ENCODE measurements around the gene P2RX3.

Gene P2RX3

GRCh38 chr11:57410287-57410686 is 72.1 kb downstream of the P2RX3 start:
- ATAC-seq (ENCODE audit: insufficient read depth, low read depth) (no peak), DNase-seq (no peak)
- peaks cover 96% of the 10 kb centered on the region for H3K36me3 ChIP-seq (ENCODE audit: insufficient read depth, low read length)
- H3K4me2 ChIP-seq (ENCODE audit: insufficient read depth, low read length) = no peak overlapping the region
- H3K9ac ChIP-seq (ENCODE audit: low read depth, low read length) = no peak overlapping the region
- H3K27me3 ChIP-seq (ENCODE audit: insufficient read depth, low read length, poor library complexity) = no peaks in the 10 kb centered on the region
- TF ChIP-seq EZH2 (IDR thresholded peaks at IDR 0.05; ENCODE audit: borderline replicate concordance, low read depth, low read length, severe bottlenecking) (no peak), CTCF (IDR thresholded peaks at IDR 0.05; ENCODE audit: borderline replicate concordance, extremely low read depth, low read length, poor library complexity, severe bottlenecking) (no peak)
- no peak overlapping the region for H3K27ac ChIP-seq (ENCODE audit: low read length)
- no peaks in the 10 kb centered on the region for H3K9me3 ChIP-seq (ENCODE audit: insufficient read depth, low read length, severe bottlenecking)
- no peak overlapping the region for H3K4me3 ChIP-seq (ENCODE audit: low read depth in 1 of 2, low read length in 2 of 2)
- peaks cover 54% of the 10 kb centered on the region for H4K20me1 ChIP-seq (ENCODE audit: insufficient read depth, low read length)
- H2AFZ ChIP-seq (ENCODE audit: low read depth, low read length) = no peak overlapping the region
- 0 out of 2 replicates have a peak, but pooled peaks cover 2% of the 10 kb centered on the region for H3K4me1 ChIP-seq (ENCODE audit: insufficient read depth, low read length)
- H3K79me2 ChIP-seq (ENCODE audit: insufficient read depth, low read length) = 0 out of 2 replicates have a peak, but pooled peaks cover 6% of the 10 kb centered on the region

GRCh38 chr11:57413681-57414080 is 75.5 kb downstream of the P2RX3 start:
- no peak overlapping the region for H3K4me2 ChIP-seq (ENCODE audit: insufficient read depth, low read length)
- H3K27ac ChIP-seq (ENCODE audit: low read length) = no peak overlapping the region
- peaks cover 10% of the 10 kb centered on the region for H3K79me2 ChIP-seq (ENCODE audit: insufficient read depth, low read length)
- no peak overlapping the region for H3K9ac ChIP-seq (ENCODE audit: low read depth, low read length)
- H3K36me3 ChIP-seq (ENCODE audit: insufficient read depth, low read length) = peaks cover 97% of the 10 kb centered on the region
- no peak for DNase-seq
- H3K9me3 ChIP-seq (ENCODE audit: insufficient read depth, low read length, severe bottlenecking) = no peaks in the 10 kb centered on the region
- H3K4me1 ChIP-seq (ENCODE audit: insufficient read depth, low read length) = 0 out of 2 replicates have a peak, but pooled peaks cover 3% of the 10 kb centered on the region
- no peak for ATAC-seq (ENCODE audit: insufficient read depth, low read depth)
- H4K20me1 ChIP-seq (ENCODE audit: insufficient read depth, low read length) = peaks cover 61% of the 10 kb centered on the region
- TF ChIP-seq CTCF (IDR thresholded peaks at IDR 0.05; ENCODE audit: borderline replicate concordance, extremely low read depth, low read length, poor library complexity, severe bottlenecking) = no peak
- TF ChIP-seq EZH2 (IDR thresholded peaks at IDR 0.05; ENCODE audit: borderline replicate concordance, low read depth, low read length, severe bottlenecking) = no peak
- H3K4me3 ChIP-seq (ENCODE audit: low read depth in 1 of 2, low read length in 2 of 2) = no peak overlapping the region
- H3K27me3 ChIP-seq (ENCODE audit: insufficient read depth, low read length, poor library complexity) = no peaks in the 10 kb centered on the region
- H2AFZ ChIP-seq (ENCODE audit: low read depth, low read length) = no peak overlapping the region

GRCh38 chr11:57414612-57415212 is 76.6 kb downstream of the P2RX3 start:
- Histone ChIP-seq H3K79me2 (ENCODE audit: insufficient read depth, low read length) (peaks cover 16% of the 10 kb centered on the region), H3K4me1 (ENCODE audit: insufficient read depth, low read length) (0 out of 2 replicates have a peak, but pooled peaks cover 3% of the 10 kb centered on the region), H3K4me3 (ENCODE audit: low read depth in 1 of 2, low read length in 2 of 2) (no peak overlapping the region), H3K4me2 (ENCODE audit: insufficient read depth, low read length) (no peak overlapping the region), H3K27me3 (ENCODE audit: insufficient read depth, low read length, poor library complexity) (no peaks in the 10 kb centered on the region), H3K36me3 (ENCODE audit: insufficient read depth, low read length) (peaks cover 96% of the 10 kb centered on the region), H3K9ac (ENCODE audit: low read depth, low read length) (no peak overlapping the region), H3K9me3 (ENCODE audit: insufficient read depth, low read length, severe bottlenecking) (no peaks in the 10 kb centered on the region), H3K27ac (ENCODE audit: low read length) (no peak overlapping the region), H2AFZ (ENCODE audit: low read depth, low read length) (no peak overlapping the region), H4K20me1 (ENCODE audit: insufficient read depth, low read length) (peaks cover 51% of the 10 kb centered on the region)
- TF ChIP-seq CTCF (IDR thresholded peaks at IDR 0.05; ENCODE audit: borderline replicate concordance, extremely low read depth, low read length, poor library complexity, severe bottlenecking) (no peak), EZH2 (IDR thresholded peaks at IDR 0.05; ENCODE audit: borderline replicate concordance, low read depth, low read length, severe bottlenecking) (no peak)
- no peak for DNase-seq
- ATAC-seq (ENCODE audit: insufficient read depth, low read depth) = 0 out of 3 replicates have a peak, but pooled peaks have one; percentile 17
